H1 (cell line): ENCODE results near the gene RBM47.
"Not testable (repeated sequence)": the region's sequence is repeated elsewhere in the genome, so short reads cannot be mapped to it uniquely, and the experiment has no call there.

Source experiments
- ATF2 ChIP-seq: IDR thresholded peaks from 2 replicates; pipeline ENCODE4 v1.6.1; 2012; ENCODE audit warnings: low read length, inconsistent platforms
- BRCA1 ChIP-seq: IDR thresholded peaks from 2 replicates; pipeline ENCODE4 v1.6.1; 2012; ENCODE audit warnings: low read depth, low read length, improper control_type of control experiment
- EGR1 ChIP-seq: IDR thresholded peaks from 2 replicates; pipeline ENCODE4 v1.6.1; 2011; ENCODE audit warnings: low read depth, low read length, borderline replicate concordance
- EP300 ChIP-seq, 2 experiments: IDR thresholded peaks; 1 replicate in 1 of 2; 2 replicates in 1 of 2; pipeline ENCODE4 v1.6.1; 2011 to 2012; ENCODE audit warnings: low read depth in 2 of 2, low read length in 2 of 2, mild to moderate bottlenecking in 2 of 2, borderline replicate concordance in 1 of 2, inconsistent platforms in 1 of 2, moderate library complexity in 1 of 2
- EZH2 ChIP-seq: fragments of 200-600 bp; sonication (generic); IDR thresholded peaks from 2 replicates; pipeline ENCODE4 v1.7.1; 2012; ENCODE audit warnings: low read depth, mild to moderate bottlenecking, moderate library complexity, low read length, inconsistent platforms; ENCODE audit not compliant: severe bottlenecking
- POLR2A ChIP-seq, 2 experiments: IDR thresholded peaks; 1 replicate in 1 of 2; 2 replicates in 1 of 2; pipeline ENCODE4 v1.6.1; 2011; ENCODE audit warnings: low read depth in 2 of 2, low read length in 2 of 2, mild to moderate bottlenecking in 2 of 2; ENCODE audit errors: control extremely low read depth in 1 of 2
- POLR2AphosphoS5 ChIP-seq: IDR thresholded peaks from 2 replicates; pipeline ENCODE4 v1.6.1; 2011; ENCODE audit warnings: low read depth, low read length
- SP2 ChIP-seq: IDR thresholded peaks from 2 replicates; pipeline ENCODE4 v1.6.1; 2012; ENCODE audit warnings: mild to moderate bottlenecking, low read length, inconsistent platforms
- SRF ChIP-seq: IDR thresholded peaks from 2 replicates; pipeline ENCODE4 v1.6.1; 2011; ENCODE audit warnings: mild to moderate bottlenecking, low read depth, low read length, moderate library complexity
- TAF7 ChIP-seq: optimal IDR thresholded peaks from 2 replicates; pipeline ENCODE3; 2011; ENCODE audit warnings: low read depth, mild to moderate bottlenecking, inconsistent platforms, low read length, moderate library complexity, borderline replicate concordance
- TBP ChIP-seq: IDR thresholded peaks from 2 replicates; pipeline ENCODE4 v1.6.1; 2011; ENCODE audit warnings: low read depth, low read length, improper control_type of control experiment
- TCF12 ChIP-seq: IDR thresholded peaks from 2 replicates; pipeline ENCODE4 v1.6.1; 2011; ENCODE audit warnings: low read depth, mild to moderate bottlenecking, low read length
- TF ChIP-seq, protein P1 (sequence below), 3 experiments: IDR thresholded peaks; 1 replicate in 2 of 3; 2 replicates in 1 of 3; pipeline versions ENCODE4 v1.5.1 to v1.6.1; 2011; ENCODE audit warnings: low read length in 3 of 3, mild to moderate bottlenecking in 3 of 3, inconsistent platforms in 2 of 3, low read depth in 1 of 3, moderate library complexity in 1 of 3; ENCODE audit not compliant: insufficient read depth in 1 of 3; ENCODE audit errors: control extremely low read depth in 1 of 3

DNA sequence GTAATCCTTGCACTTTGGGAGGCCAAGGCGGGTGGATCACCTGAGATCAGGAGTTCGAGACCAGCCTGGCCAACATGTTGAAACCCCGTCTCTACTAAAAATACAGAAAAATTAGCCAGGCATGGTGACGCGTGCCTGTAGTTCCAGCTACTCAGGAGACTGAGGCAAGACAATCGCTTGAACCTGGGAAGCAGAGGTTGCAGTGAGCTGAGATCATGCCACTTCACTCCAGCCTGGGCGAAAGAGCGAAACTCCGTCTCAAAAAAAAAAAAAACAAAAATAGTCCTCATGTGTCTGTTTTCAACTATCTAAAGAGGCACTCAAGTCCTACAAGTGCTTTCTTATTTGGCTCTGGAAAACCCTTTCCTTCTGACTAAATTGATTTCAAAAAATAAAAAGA lies 237.4 kb downstream of the RBM47 start:
- not testable (repeated sequence) for TF ChIP-seq TAF7; POLR2AphosphoS5; EZH2; POLR2A (IDR thresholded peaks at IDR 0.05; ENCODE audit: control extremely low read depth in 1 of 2, low read depth in 2 of 2, low read length in 2 of 2); TCF12; EP300 (IDR thresholded peaks at IDR 0.05; ENCODE audit: borderline replicate concordance in 1 of 2, low read depth in 2 of 2, low read length in 2 of 2); TBP; EGR1; ATF2; BRCA1; SP2; SRF
- TF ChIP-seq, protein P1, sequence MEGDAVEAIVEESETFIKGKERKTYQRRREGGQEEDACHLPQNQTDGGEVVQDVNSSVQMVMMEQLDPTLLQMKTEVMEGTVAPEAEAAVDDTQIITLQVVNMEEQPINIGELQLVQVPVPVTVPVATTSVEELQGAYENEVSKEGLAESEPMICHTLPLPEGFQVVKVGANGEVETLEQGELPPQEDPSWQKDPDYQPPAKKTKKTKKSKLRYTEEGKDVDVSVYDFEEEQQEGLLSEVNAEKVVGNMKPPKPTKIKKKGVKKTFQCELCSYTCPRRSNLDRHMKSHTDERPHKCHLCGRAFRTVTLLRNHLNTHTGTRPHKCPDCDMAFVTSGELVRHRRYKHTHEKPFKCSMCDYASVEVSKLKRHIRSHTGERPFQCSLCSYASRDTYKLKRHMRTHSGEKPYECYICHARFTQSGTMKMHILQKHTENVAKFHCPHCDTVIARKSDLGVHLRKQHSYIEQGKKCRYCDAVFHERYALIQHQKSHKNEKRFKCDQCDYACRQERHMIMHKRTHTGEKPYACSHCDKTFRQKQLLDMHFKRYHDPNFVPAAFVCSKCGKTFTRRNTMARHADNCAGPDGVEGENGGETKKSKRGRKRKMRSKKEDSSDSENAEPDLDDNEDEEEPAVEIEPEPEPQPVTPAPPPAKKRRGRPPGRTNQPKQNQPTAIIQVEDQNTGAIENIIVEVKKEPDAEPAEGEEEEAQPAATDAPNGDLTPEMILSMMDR (IDR thresholded peaks at IDR 0.05; ENCODE audit: control extremely low read depth in 1 of 3, insufficient read depth in 1 of 3, low read depth in 1 of 3, low read length in 3 of 3) = not testable (repeated sequence)
